Kidney (tissue), 14 donors: ENCODE measurements around the gene TRIM9. TPM values are rescaled to one million over a fixed set of nuclear protein-coding genes. Genes with fewer than 3 reads are reported as not detected.

Source experiments
- DNase-seq, 5 donors: peaks; one replicate each; pipeline ENCODE4 v3.0.0-alpha.2; 2013 to 2020
- FAIRE-seq: peaks from 2 replicates; lab custom pipeline; 2012; peaks lifted over from hg19 to GRCh38; lab: Jason Lieb, UNC
- H3K27ac ChIP-seq, 2 donors: one replicate each; pipeline ENCODE4 v1.7.0; 2013; ENCODE audit warnings: low read depth in 2 of 2, low read length in 2 of 2, inconsistent platforms in 1 of 2
- H3K27me3 ChIP-seq: one replicate; pipeline ENCODE4 v1.7.1; 2013; ENCODE audit warnings: low read length, inconsistent platforms; ENCODE audit not compliant: control insufficient read depth, insufficient read depth
- H3K36me3 ChIP-seq, 3 donors: one replicate each; pipeline versions ENCODE4 v1.7.0 to v1.7.1; 2013; ENCODE audit warnings: low read length in 3 of 3, control low read depth in 1 of 3, inconsistent platforms in 1 of 3; ENCODE audit not compliant: insufficient read depth in 3 of 3, control insufficient read depth in 2 of 3
- H3K4me1 ChIP-seq, 3 donors: one replicate each; pipeline versions ENCODE4 v1.7.0 to v1.7.1; 2013; ENCODE audit warnings: low read length in 3 of 3, inconsistent platforms in 1 of 3, low read depth in 1 of 3; ENCODE audit not compliant: control insufficient read depth in 2 of 3, insufficient read depth in 2 of 3
- H3K4me3 ChIP-seq, 3 donors: one replicate each; pipeline versions ENCODE4 v1.7.0 to v1.8.1; 2013; ENCODE audit warnings: low read length in 3 of 3, control low read depth in 1 of 3, inconsistent platforms in 1 of 3
- H3K9ac ChIP-seq, 3 donors: one replicate each; pipeline versions ENCODE4 v1.7.0 to v1.7.1; 2013; ENCODE audit warnings: low read length in 3 of 3, control low read depth in 1 of 3, inconsistent platforms in 1 of 3
- H3K9me3 ChIP-seq, 3 donors: one replicate each; pipeline versions ENCODE4 v1.7.0 to v1.7.1; 2013; ENCODE audit warnings: low read length in 3 of 3, control low read depth in 1 of 3, inconsistent platforms in 1 of 3; ENCODE audit not compliant: control insufficient read depth in 2 of 3, insufficient read depth in 1 of 3
- CTCF ChIP-seq: IDR thresholded peaks from 3 replicates; pipeline ENCODE4 v1.5.1; 2012; ENCODE audit warnings: mild to moderate bottlenecking, moderate library complexity, borderline replicate concordance; ENCODE audit not compliant: insufficient read depth; ENCODE audit errors: extremely low read depth
- intact Hi-C: fragments of 100-400 bp; cut with DNase I; formaldehyde crosslinking; loops from one replicate; pipeline ENCODE4 v1.11.1; 2022
- polyA plus RNA-seq: library from polyadenylated mRNA; stranded (reverse); fragments of 350-450 nt; fragmentation: Illumina TruSeq; extraction: RNeasy Lipid Tissue Mini Kit (QIAGEN cat#74804); gene quantifications from one replicate; pipeline ENCODE4 v1.2.3, GENCODE V29; 2014; ENCODE audit warnings: low read depth, low replicate concordance; ENCODE audit not compliant: insufficient read depth
- total RNA-seq: library from RNA; stranded (reverse); fragmentation: NEBNext Ultra II Directional; extraction: Animal tissue kit (Norgen Biotek cat#: 25700); gene quantifications from one replicate; pipeline ENCODE4 v1.2.1, GENCODE V29; 2021
- donor health status: control.
- donor health status: control.
- donor health status: control.
- donor health status: control.
- donor health status: control.
- donor health status: DM: yes; HTN: yes; CAD: no.
- donor health status: Normal renal cell carcinoma (clear cell type).

TRIM9 gene
- total and polyA plus RNA-seq, 2 donors from 2014 or later: 0.67 to 2.0 TPM

DNA sequence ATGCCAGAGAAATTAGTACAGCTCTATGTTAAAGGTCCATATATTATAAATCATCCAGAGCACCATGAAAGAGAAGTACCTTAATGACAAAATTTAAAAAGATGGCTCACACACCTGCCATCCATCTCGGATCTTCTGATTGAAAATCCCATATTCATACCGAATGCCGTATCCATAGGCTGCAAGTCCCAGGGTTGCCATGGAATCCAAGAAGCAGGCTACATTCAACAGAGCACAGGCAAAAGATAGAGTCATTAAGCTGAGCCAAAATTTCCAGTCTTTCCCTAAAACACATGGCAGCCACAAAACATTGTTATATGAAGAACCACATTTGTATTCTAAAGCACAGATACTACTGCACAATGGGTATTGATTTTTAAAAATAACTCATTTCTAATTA lies 163.3 kb downstream of the TRIM9 start:
- no peak overlapping the region for H3K27ac ChIP-seq
- no peak overlapping the region for H3K4me3 ChIP-seq
- DNase-seq (no peak), FAIRE-seq (no peak)
- H3K4me1 ChIP-seq: no peaks in the 10 kb centered on the region
- TF ChIP-seq CTCF: no peak
- H3K27me3 ChIP-seq: no peaks in the 10 kb centered on the region
- intact Hi-C loops: no loop called here
- H3K36me3 ChIP-seq: peaks cover 0 to 5% (median 4%) of the 10 kb centered on the region in 3 donors
- no peaks in the 10 kb centered on the region for H3K9me3 ChIP-seq
- no peak overlapping the region for H3K9ac ChIP-seq

DNA sequence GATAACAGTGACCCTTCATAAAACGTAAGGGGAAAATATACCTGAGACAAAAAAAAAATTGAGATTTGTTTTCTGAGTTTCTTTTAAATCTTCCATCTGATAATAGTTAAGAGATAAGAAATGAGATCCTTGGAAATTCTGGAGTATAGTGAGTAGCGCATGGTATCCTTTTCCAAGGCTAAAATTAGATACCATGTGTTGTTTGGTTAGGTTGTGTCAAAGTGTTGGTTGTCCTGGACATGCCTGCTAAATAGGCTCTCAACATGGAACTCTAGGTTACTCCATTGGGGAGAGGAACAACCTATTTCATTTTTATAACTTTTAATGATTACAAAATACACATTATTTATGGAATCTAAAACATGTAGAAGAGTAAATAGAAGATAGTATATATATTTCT lies 165.4 kb downstream of the TRIM9 start:
- no peak for TF ChIP-seq CTCF
- Histone ChIP-seq H3K9ac (no peak overlapping the region), H3K36me3 (peaks cover 0 to 5% (median 4%) of the 10 kb centered on the region in 3 donors), H3K4me3 (no peak overlapping the region), H3K9me3 (no peaks in the 10 kb centered on the region), H3K27ac (no peak overlapping the region), H3K4me1 (no peaks in the 10 kb centered on the region), H3K27me3 (no peaks in the 10 kb centered on the region)
- no peak for DNase-seq
- intact Hi-C loops: no loop called here
- FAIRE-seq: no peak

GRCh38 chr14:50928002-50928635 lies 166.8 kb downstream of the TRIM9 start:
- H3K27ac ChIP-seq: no peak overlapping the region
- intact Hi-C loops: no loop called here

More at GRCh38 chr14:50928002-50928635, 166.8 kb downstream of the TRIM9 start:
- FAIRE-seq (no peak), DNase-seq (no peak)
- no peak for TF ChIP-seq CTCF
- H3K9ac ChIP-seq: no peak overlapping the region
- no peaks in the 10 kb centered on the region for H3K4me1 ChIP-seq
- H3K36me3 ChIP-seq: peaks cover 0 to 5% (median 4%) of the 10 kb centered on the region in 3 donors
- H3K9me3 ChIP-seq: no peaks in the 10 kb centered on the region
- no peaks in the 10 kb centered on the region for H3K27me3 ChIP-seq
- no peak overlapping the region for H3K4me3 ChIP-seq
